Upper lobe of left lung (tissue), 6 donors: Measurements from ENCODE around the gene TCF7L1. TPM values are rescaled to one million over a fixed set of nuclear protein-coding genes. Genes with fewer than 3 reads are reported as not detected.
A peak's percentile ranks its signal among the peaks of the same experiment; 100 is the strongest.

ENCODE experiments used
- ATAC-seq, 2 donors: fragments of 200-7000 bp; cut with Tn5 transposase; one replicate each; pipeline ENCODE4 v1.9.1; 2022; ENCODE audit warnings: mild to moderate bottlenecking in 2 of 2, moderate library complexity in 2 of 2; ENCODE audit not compliant: low FRiP score in 2 of 2
- DNase-seq, 2 donors: peaks; one replicate each; pipeline ENCODE4 v3.0.0-alpha.2; 2019 to 2020
- H3K27ac ChIP-seq, 4 donors: fragments of 200-600 bp; sonication (generic); one replicate each; pipeline ENCODE4 v1.5.1; 2016 to 2019
- H3K27me3 ChIP-seq, 4 donors: fragments of 200-600 bp; sonication (generic); one replicate each; pipeline ENCODE4 v1.5.1; 2017 to 2019
- H3K36me3 ChIP-seq, 4 donors: fragments of 200-600 bp; sonication (generic); one replicate each; pipeline ENCODE4 v1.5.1; 2016 to 2019
- H3K4me1 ChIP-seq, 4 donors: fragments of 200-600 bp; sonication (generic); one replicate each; pipeline ENCODE4 v1.5.1; 2018 to 2019
- H3K4me3 ChIP-seq, 4 donors: fragments of 200-600 bp; sonication (generic); one replicate each; pipeline ENCODE4 v1.5.1; 2017 to 2019; ENCODE audit warnings: mild to moderate bottlenecking in 2 of 4, moderate library complexity in 1 of 4
- H3K9me3 ChIP-seq, 4 donors: fragments of 200-600 bp; sonication (generic); one replicate each; pipeline ENCODE4 v1.5.1; 2018 to 2019
- CTCF ChIP-seq, 6 experiments: fragments of 450-650 bp in 4 of 6; fragments of 200-600 bp in 2 of 6; sonication (generic) in 2 of 6; IDR thresholded peaks; one replicate each; pipeline ENCODE4 v1.5.1; 2016 to 2019; ENCODE audit warnings: antibody characterized with exemption in 6 of 6
- EP300 ChIP-seq, 4 donors: sonication (generic); formaldehyde crosslinking; IDR thresholded peaks; one replicate each; pipeline ENCODE4 v1.5.1; 2017; ENCODE audit warnings: antibody characterized with exemption in 4 of 4, control low read depth in 2 of 4
- POLR2A ChIP-seq, 4 donors: fragments of 450-650 bp; IDR thresholded peaks; one replicate each; pipeline ENCODE4 v1.5.1; 2016 to 2017; ENCODE audit warnings: antibody characterized with exemption in 4 of 4, mild to moderate bottlenecking in 2 of 4
- POLR2AphosphoS5 ChIP-seq, 2 donors: sonication (generic); formaldehyde crosslinking; IDR thresholded peaks; one replicate each; pipeline ENCODE4 v1.5.1; 2017; ENCODE audit warnings: antibody characterized with exemption in 2 of 2
- WGBS, 2 donors: methylation state at CpG; one replicate each; pipeline ENCODE4 v1.1.5; 2017 to 2018; 5-methylcytosine and 5-hydroxymethylcytosine counted together
- total RNA-seq, 6 donors: library from RNA; depleted of rRNA in 4 of 6; stranded (reverse); fragments of >200 nt in 4 of 6; gene quantifications; one replicate each; pipeline versions ENCODE4 v1.1.0 to v1.2.1, GENCODE V29; 2016 to 2021
- donor health status: DM: no; HTN: no; CAD: no; lungs with moderate emphysema.
- donor health status: DM: no; HTN: yes; CAD: no; lungs with severe emphysema.

The TCF7L1 gene
- total RNA-seq, 6 donors from 2014 or later = 7.3 to 18.4 (median 11.2) TPM

- ATAC-seq (no peak), DNase-seq (no peak)
- 88 to 91% methylated on average over 5 to 7 of the region's 7 CpGs for WGBS, 2 donors
Observed at GRCh38 chr2:85185431-85185940, 52.3 kb downstream of the TCF7L1 start.

GRCh38 chr2:85187069-85187468, 53.9 kb downstream of the TCF7L1 start:
- Histone ChIP-seq H3K27me3 (no peaks in the 10 kb centered on the region), H3K4me3 (no peak overlapping the region), H3K9me3 (no peaks in the 10 kb centered on the region), H3K36me3 (no peaks in the 10 kb centered on the region), H3K4me1 (peaks cover 0 to 9% (median 4%) of the 10 kb centered on the region in 4 donors), H3K27ac (no peak overlapping the region)
- 68 to 75% methylated on average over 2 of the region's 2 CpGs for WGBS, 2 donors
- TF ChIP-seq POLR2AphosphoS5 (IDR thresholded peaks at IDR 0.05) (no peak), CTCF (IDR thresholded peaks at IDR 0.05) (no peak), POLR2A (IDR thresholded peaks at IDR 0.05) (no peak), EP300 (IDR thresholded peaks at IDR 0.05) (no peak)
- no peak for DNase-seq
- ATAC-seq = no peak

More at GRCh38 chr2:85185431-85185940, 52.3 kb downstream of the TCF7L1 start:
- no peaks in the 10 kb centered on the region for H3K27me3 ChIP-seq
- no peak for TF ChIP-seq POLR2A (IDR thresholded peaks at IDR 0.05)
- no peak for TF ChIP-seq CTCF (IDR thresholded peaks at IDR 0.05)
- TF ChIP-seq EP300 (IDR thresholded peaks at IDR 0.05) = no peak
- no peak for TF ChIP-seq POLR2AphosphoS5 (IDR thresholded peaks at IDR 0.05)
- H3K27ac ChIP-seq = no peak overlapping the region
- no peaks in the 10 kb centered on the region for H3K36me3 ChIP-seq
- no peaks in the 10 kb centered on the region for H3K9me3 ChIP-seq
- peaks cover 12 to 20% (median 15%) of the 10 kb centered on the region in 4 donors for H3K4me1 ChIP-seq
- no peak overlapping the region for H3K4me3 ChIP-seq

GRCh38 chr2:85188852-85189251, 55.7 kb downstream of the TCF7L1 start:
- no peaks in the 10 kb centered on the region for H3K27me3 ChIP-seq
- peaks cover 0 to 9% (median 4%) of the 10 kb centered on the region in 4 donors for H3K4me1 ChIP-seq
- H3K27ac ChIP-seq = no peak overlapping the region
- DNase-seq (no peak), ATAC-seq (no peak)
- no peak for TF ChIP-seq POLR2AphosphoS5 (IDR thresholded peaks at IDR 0.05)
- TF ChIP-seq POLR2A (IDR thresholded peaks at IDR 0.05) = no peak
- no peak for TF ChIP-seq CTCF (IDR thresholded peaks at IDR 0.05)
- no peak for TF ChIP-seq EP300 (IDR thresholded peaks at IDR 0.05)
- peaks cover 0 to 3% (median 0%) of the 10 kb centered on the region in 4 donors for H3K36me3 ChIP-seq
- H3K9me3 ChIP-seq = no peaks in the 10 kb centered on the region
- 42 to 47% methylated on average over 5 of the region's 5 CpGs for WGBS, 2 donors
- H3K4me3 ChIP-seq = no peak overlapping the region

GRCh38 chr2:85189606-85190270, 56.5 kb downstream of the TCF7L1 start:
- DNase-seq (peak in 1 of 2 donors; percentile 66), ATAC-seq (no peak)
- Histone ChIP-seq H3K9me3 (no peaks in the 10 kb centered on the region), H3K4me1 (peaks cover 0 to 9% (median 4%) of the 10 kb centered on the region in 4 donors), H3K4me3 (no peak overlapping the region), H3K36me3 (peaks cover 0 to 3% (median 0%) of the 10 kb centered on the region in 4 donors), H3K27ac (no peak overlapping the region), H3K27me3 (no peaks in the 10 kb centered on the region)
- 72% methylated on average over 11 of the region's 12 CpGs; no CpG with 5 or more reads in 1 of the 2 donors for WGBS, 2 donors
- TF ChIP-seq POLR2AphosphoS5 (IDR thresholded peaks at IDR 0.05) = no peak
- TF ChIP-seq CTCF (IDR thresholded peaks at IDR 0.05) = no peak
- TF ChIP-seq POLR2A (IDR thresholded peaks at IDR 0.05) = no peak
- no peak for TF ChIP-seq EP300 (IDR thresholded peaks at IDR 0.05)
